IMR-90 (cell line): ENCODE measurements around the gene S100A3. TPM values are rescaled to one million over a fixed set of nuclear protein-coding genes. Genes with fewer than 3 reads are reported as not detected.
A peak's percentile ranks its signal among the peaks of the same experiment; 100 is the strongest.

Source experiments
- ATAC-seq: fragments of 200-7000 bp; cut with Tn5 transposase; 2 replicates; pipeline ENCODE4 v1.9.1; 2020; ENCODE audit warnings: low read depth, mild to moderate bottlenecking, moderate library complexity
- BruUV-seq: library from RNA; stranded (reverse); fragments of 400-500 nt; replicated peaks from 2 replicates; lab custom pipeline; 2021; lab: Mats Ljungman, UMichigan
- CTCF ChIA-PET: fragments of 300-600 bp; formaldehyde crosslinking; extraction: SDS; loops from one replicate; lab custom pipeline; 2021; ENCODE audit warnings: antibody characterized with exemption; lab: Yijun Ruan, JAX
- POLR2A ChIA-PET: fragments of 300-600 bp; sonication (Branson Sonifier 250); formaldehyde crosslinking; loops from one replicate; lab custom pipeline; 2022; ENCODE audit warnings: antibody characterized with exemption; ENCODE audit not compliant: unreplicated experiment; lab: Charles Lee
- DNase-seq: peaks from one replicate; pipeline ENCODE4 v3.0.0; 2013
- H2AFZ ChIP-seq: replicated peaks from 2 replicates; pipeline ENCODE3; 2013; ENCODE audit warnings: low read length, mild to moderate bottlenecking; ENCODE audit not compliant: poor library complexity
- H2AK5ac ChIP-seq: 2 replicates; pipeline ENCODE4 v1.6.1; 2013; ENCODE audit warnings: low read depth, low read length, inconsistent platforms
- H2AK9ac ChIP-seq: replicated peaks from 2 replicates; pipeline ENCODE3; 2013; ENCODE audit warnings: mild to moderate bottlenecking, low read depth, low read length, moderate library complexity; ENCODE audit not compliant: poor library complexity
- H2BK120ac ChIP-seq: 2 replicates; pipeline ENCODE4 v1.6.1; 2013; ENCODE audit warnings: low read depth, low read length, inconsistent platforms
- H2BK15ac ChIP-seq: 3 replicates; pipeline ENCODE4 v1.6.1; 2013; ENCODE audit warnings: low read depth, low read length, inconsistent platforms
- H2BK20ac ChIP-seq: 2 replicates; pipeline ENCODE4 v1.6.1; 2013; ENCODE audit warnings: low read depth, mild to moderate bottlenecking, inconsistent platforms, low read length, moderate library complexity
- H2BK5ac ChIP-seq: 2 replicates; pipeline ENCODE4 v1.6.1; 2013; ENCODE audit warnings: mild to moderate bottlenecking, low read depth, low read length, inconsistent platforms; ENCODE audit not compliant: poor library complexity, severe bottlenecking
- H3K14ac ChIP-seq: replicated peaks from 2 replicates; pipeline ENCODE4 v1.6.1; 2013; ENCODE audit warnings: low read depth, low read length, inconsistent platforms
- H3K18ac ChIP-seq: 2 replicates; pipeline ENCODE4 v1.6.1; 2013; ENCODE audit warnings: low read depth, low read length, control low read depth
- H3K23ac ChIP-seq: 2 replicates; pipeline ENCODE4 v1.6.1; 2013; ENCODE audit warnings: low read depth, low read length, inconsistent platforms
- H3K27ac ChIP-seq: 2 replicates; pipeline ENCODE4 v1.5.1; 2013; ENCODE audit warnings: mild to moderate bottlenecking, control low read depth, low read length; ENCODE audit not compliant: insufficient read depth
- H3K27me3 ChIP-seq: 2 replicates; pipeline ENCODE4 v1.6.1; 2013; ENCODE audit warnings: low read length; ENCODE audit not compliant: control insufficient read depth, insufficient read depth
- H3K36me3 ChIP-seq: 2 replicates; pipeline ENCODE4 v1.6.1; 2013; ENCODE audit warnings: low read length, mixed read lengths; ENCODE audit not compliant: control insufficient read depth, insufficient read depth
- H3K4ac ChIP-seq: 2 replicates; pipeline ENCODE4 v1.6.1; 2013; ENCODE audit warnings: low read depth, low read length, inconsistent platforms
- H3K4me1 ChIP-seq: 2 replicates; pipeline ENCODE4 v1.6.1; 2013; ENCODE audit warnings: low read length, mixed read lengths; ENCODE audit not compliant: control insufficient read depth, insufficient read depth
- H3K4me2 ChIP-seq: 2 replicates; pipeline ENCODE4 v1.6.1; 2013; ENCODE audit warnings: low read depth, mild to moderate bottlenecking, control low read depth, low read length, moderate library complexity
- H3K4me3 ChIP-seq: 2 replicates; pipeline ENCODE4 v1.5.1; 2013; ENCODE audit warnings: low read depth, mild to moderate bottlenecking, control low read depth, low read length, moderate library complexity; ENCODE audit not compliant: insufficient read depth
- H3K56ac ChIP-seq: 2 replicates; pipeline ENCODE4 v1.6.1; 2013; ENCODE audit warnings: low read length, inconsistent platforms; ENCODE audit not compliant: insufficient read depth; ENCODE audit errors: extremely low read depth
- H3K79me1 ChIP-seq, 2 experiments: 2 replicates each; pipeline ENCODE4 v1.6.1; 2013; ENCODE audit warnings: low read length in 2 of 2, inconsistent platforms in 1 of 2, low read depth in 1 of 2
- H3K9ac ChIP-seq: 2 replicates; pipeline ENCODE4 v1.6.1; 2013; ENCODE audit warnings: low read depth, low read length, control low read depth
- H3K9me1 ChIP-seq: 2 replicates; pipeline ENCODE4 v1.6.1; 2013; ENCODE audit warnings: low read length, inconsistent platforms; ENCODE audit not compliant: insufficient read depth
- H3K9me3 ChIP-seq: 2 replicates; pipeline ENCODE4 v1.6.1; 2013; ENCODE audit warnings: low read length; ENCODE audit not compliant: control insufficient read depth, insufficient read depth
- H4K20me1 ChIP-seq: 2 replicates; pipeline ENCODE4 v1.6.1; 2013; ENCODE audit warnings: low read length, inconsistent platforms; ENCODE audit not compliant: insufficient read depth
- H4K5ac ChIP-seq: 2 replicates; pipeline ENCODE4 v1.6.1; 2013; ENCODE audit warnings: mild to moderate bottlenecking, low read depth, low read length, control low read depth
- H4K8ac ChIP-seq, 2 experiments: 2 replicates each; pipeline ENCODE4 v1.6.1; 2013; ENCODE audit warnings: low read depth in 2 of 2, low read length in 2 of 2, control low read depth in 1 of 2, inconsistent platforms in 1 of 2
- H4K91ac ChIP-seq: 2 replicates; pipeline ENCODE4 v1.6.1; 2013; ENCODE audit warnings: low read depth, low read length, inconsistent platforms; ENCODE audit not compliant: insufficient read depth
- CEBPB ChIP-seq: IDR thresholded peaks from 2 replicates; pipeline ENCODE4 v1.6.1; 2012; ENCODE audit warnings: low read depth, low read length, improper control_type of control experiment
- CHD1 ChIP-seq: IDR thresholded peaks from 2 replicates; pipeline ENCODE4 v1.6.1; 2012; ENCODE audit warnings: low read depth, low read length, improper control_type of control experiment
- FOS ChIP-seq: fragments of 150-350 bp; IDR thresholded peaks from 2 replicates; pipeline ENCODE4 v1.6.1; 2016; ENCODE audit warnings: low read depth, low read length
- MAFK ChIP-seq: IDR thresholded peaks from 2 replicates; pipeline ENCODE4 v1.6.1; 2012; ENCODE audit warnings: low read depth, low read length, improper control_type of control experiment
- MXI1 ChIP-seq: IDR thresholded peaks from 2 replicates; pipeline ENCODE4 v1.6.1; 2012; ENCODE audit warnings: low read depth, mild to moderate bottlenecking, low read length, moderate library complexity, borderline replicate concordance
- NFE2L2 ChIP-seq: fragments of 150-350 bp; IDR thresholded peaks from 2 replicates; pipeline ENCODE4 v1.6.1; 2016; ENCODE audit warnings: low read depth, mild to moderate bottlenecking, low read length
- POLR2A ChIP-seq: IDR thresholded peaks from 2 replicates; pipeline ENCODE4 v1.6.1; 2012; ENCODE audit warnings: mild to moderate bottlenecking, low read depth, low read length
- RCOR1 ChIP-seq: IDR thresholded peaks from 2 replicates; pipeline ENCODE4 v1.6.1; 2012; ENCODE audit warnings: mild to moderate bottlenecking, low read length, improper control_type of control experiment; ENCODE audit not compliant: insufficient replicate concordance
- RFX5 ChIP-seq: IDR thresholded peaks from 2 replicates; pipeline ENCODE4 v1.8.0; 2012; ENCODE audit warnings: low read depth, mild to moderate bottlenecking, low read length, moderate library complexity
- SMC3 ChIP-seq: fragments of 150-350 bp; IDR thresholded peaks from 2 replicates; pipeline ENCODE4 v1.6.1; 2016; ENCODE audit warnings: low read depth, mild to moderate bottlenecking, antibody characterized with exemption, low read length, moderate library complexity
- WGBS, 2 experiments: methylation state at CpG; one replicate each; pipeline versions ENCODE4 v1.1.5 to v1.1.7; 2013; ENCODE audit warnings: missing lambda C conversion rate in 2 of 2; ENCODE audit not compliant: insufficient read length in 1 of 2; ENCODE audit errors: extremely low coverage in 2 of 2; 5-methylcytosine and 5-hydroxymethylcytosine counted together
- dilution Hi-C: fragments of 300-500 bp; cut with HindIII; formaldehyde crosslinking; loops from one replicate; pipeline ENCODE4 v1.14.3; 2018; ENCODE audit warnings: low sequenced_read_pairs; ENCODE audit not compliant: unreplicated experiment
- in situ Hi-C: fragments of 300-500 bp; cut with MboI; formaldehyde crosslinking; loops from 3 replicates; pipeline ENCODE4 v1.14.3; 2019; ENCODE audit warnings: low sequenced_read_pairs, inconsistent platforms, mixed read lengths
- intact Hi-C: fragments of 100-400 bp; cut with micrococcal nuclease; formaldehyde crosslinking; loops from 2 replicates; pipeline ENCODE4 v1.10.0; 2022
- polyA plus RNA-seq, 3 experiments: library from polyadenylated mRNA; depleted of rRNA; stranded (reverse); fragments of >200 nt; gene quantifications; 2 replicates each; pipeline ENCODE4 v1.2.3, GENCODE V29; 2012; ENCODE audit warnings: low replicate concordance in 1 of 3
- total RNA-seq: library from RNA; depleted of rRNA; stranded (reverse); fragments of >200 nt; gene quantifications from 2 replicates; pipeline ENCODE4 v1.2.3, GENCODE V29; 2012
- TF ChIP-seq, protein P1 (sequence below): conservative IDR thresholded peaks from 2 replicates; pipeline ENCODE4 v1.5.1; 2012; ENCODE audit warnings: mild to moderate bottlenecking, low read depth, low read length, improper control_type of control experiment
- TF ChIP-seq, protein P2 (sequence below): fragments of 150-350 bp; IDR thresholded peaks from 2 replicates; pipeline ENCODE4 v1.6.1; 2016; ENCODE audit warnings: low read depth, mild to moderate bottlenecking, low read length, moderate library complexity, borderline replicate concordance
- TF ChIP-seq, protein P3 (sequence below): fragments of 150-350 bp; IDR thresholded peaks from 2 replicates; pipeline ENCODE4 v1.6.1; 2017; ENCODE audit warnings: mild to moderate bottlenecking, antibody characterized with exemption, low read length, low read depth

S100A3 gene
- total and polyA plus RNA-seq, 2 of the 4 experiments (the other 2 are of a cell fraction), result 2.9 to 4.5 TPM

DNA sequence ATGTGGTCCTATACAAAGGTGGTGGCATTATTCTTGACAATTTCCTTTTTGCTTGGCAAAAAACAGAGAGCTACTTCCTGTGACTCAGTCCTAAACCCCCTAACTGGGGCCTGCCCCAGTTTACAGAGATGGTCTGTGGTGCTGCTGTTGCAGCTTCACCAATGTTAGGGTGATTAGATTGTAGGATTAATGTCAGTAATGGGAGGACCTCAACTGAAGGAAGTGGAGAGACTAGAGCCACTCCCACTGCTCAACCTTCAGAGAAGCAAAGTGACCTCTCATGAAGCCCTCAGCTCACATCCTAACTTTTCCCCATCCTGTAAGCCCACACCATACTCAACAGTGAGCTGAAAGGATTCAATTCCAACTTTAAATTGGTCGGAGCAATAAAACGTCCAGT lies 16.9 kb downstream of the S100A3 start:
- POLR2A ChIA-PET, result interaction anchor here (0.8 to 1.5 kb wide), 5 partner anchors 11 to 95 kb away, joined by 3 to 4 read pairs (median 3); partner anchors contain the start of gene S100A13
- H3K27me3 ChIP-seq, result no peaks in the 10 kb centered on the region
- intact Hi-C loops (loop anchor here (5.0 kb wide), 2 partner anchors 95 to 140 kb away; partner anchors contain the start of genes ILF2, S100A1 and S100A13), dilution Hi-C loops (no loop called here), in situ Hi-C loops (loop anchor here (5.0 to 25.0 kb wide), 2 partner anchors 35 to 430 kb away; partner anchors contain the start of genes CREB3L4, CRTC2, S100A2 and SLC39A1)
- H2BK20ac ChIP-seq, result no peak overlapping the region
- peak overlapping the region; percentile 12; the same call in 1 of the 2 replicates for H2BK120ac ChIP-seq
- no peak overlapping the region for H3K56ac ChIP-seq
- peaks cover 27% of the 10 kb centered on the region for H3K4me1 ChIP-seq
- H2BK15ac ChIP-seq, result no peak overlapping the region
- 0 out of 2 replicates have a peak overlapping the region, but pooled peaks have one; percentile 13 for H4K91ac ChIP-seq
- DNase-seq (no peak), ATAC-seq (no peak)
- peak overlapping the region; percentile 6 to 76; a peak in 3 of 4 replicates for H4K8ac ChIP-seq
- peaks cover 11% of the 10 kb centered on the region for H3K36me3 ChIP-seq
- no peaks in the 10 kb centered on the region for H3K9me3 ChIP-seq
- no CpG with 5 or more reads among the region's 2 CpGs for WGBS, 2 experiments
- peaks cover 19% of the 10 kb centered on the region for H3K9me1 ChIP-seq
- H3K4me2 ChIP-seq, result no peak overlapping the region
- peak overlapping the region; percentile 2; the same call in 1 of the 2 replicates for H3K27ac ChIP-seq
- H3K18ac ChIP-seq, result no peak overlapping the region
- H2AK5ac ChIP-seq, result peak overlapping the region; percentile 13; the same call in 1 of the 2 replicates
- 0 out of 2 replicates have a peak overlapping the region, but pooled peaks have one; percentile 47 for H3K14ac ChIP-seq
- no TSS peak for BruUV-seq
- no peak overlapping the region for H3K4me3 ChIP-seq
- TF ChIP-seq POLR2A (no peak), CEBPB (no peak), FOS (no peak), NFE2L2 (no peak), RCOR1 (no peak), RFX5 (no peak), CHD1 (no peak), MAFK (no peak), SMC3 (no peak), MXI1 (no peak)
- TF ChIP-seq, protein P1, sequence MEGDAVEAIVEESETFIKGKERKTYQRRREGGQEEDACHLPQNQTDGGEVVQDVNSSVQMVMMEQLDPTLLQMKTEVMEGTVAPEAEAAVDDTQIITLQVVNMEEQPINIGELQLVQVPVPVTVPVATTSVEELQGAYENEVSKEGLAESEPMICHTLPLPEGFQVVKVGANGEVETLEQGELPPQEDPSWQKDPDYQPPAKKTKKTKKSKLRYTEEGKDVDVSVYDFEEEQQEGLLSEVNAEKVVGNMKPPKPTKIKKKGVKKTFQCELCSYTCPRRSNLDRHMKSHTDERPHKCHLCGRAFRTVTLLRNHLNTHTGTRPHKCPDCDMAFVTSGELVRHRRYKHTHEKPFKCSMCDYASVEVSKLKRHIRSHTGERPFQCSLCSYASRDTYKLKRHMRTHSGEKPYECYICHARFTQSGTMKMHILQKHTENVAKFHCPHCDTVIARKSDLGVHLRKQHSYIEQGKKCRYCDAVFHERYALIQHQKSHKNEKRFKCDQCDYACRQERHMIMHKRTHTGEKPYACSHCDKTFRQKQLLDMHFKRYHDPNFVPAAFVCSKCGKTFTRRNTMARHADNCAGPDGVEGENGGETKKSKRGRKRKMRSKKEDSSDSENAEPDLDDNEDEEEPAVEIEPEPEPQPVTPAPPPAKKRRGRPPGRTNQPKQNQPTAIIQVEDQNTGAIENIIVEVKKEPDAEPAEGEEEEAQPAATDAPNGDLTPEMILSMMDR, result no peak
- TF ChIP-seq, protein P2, sequence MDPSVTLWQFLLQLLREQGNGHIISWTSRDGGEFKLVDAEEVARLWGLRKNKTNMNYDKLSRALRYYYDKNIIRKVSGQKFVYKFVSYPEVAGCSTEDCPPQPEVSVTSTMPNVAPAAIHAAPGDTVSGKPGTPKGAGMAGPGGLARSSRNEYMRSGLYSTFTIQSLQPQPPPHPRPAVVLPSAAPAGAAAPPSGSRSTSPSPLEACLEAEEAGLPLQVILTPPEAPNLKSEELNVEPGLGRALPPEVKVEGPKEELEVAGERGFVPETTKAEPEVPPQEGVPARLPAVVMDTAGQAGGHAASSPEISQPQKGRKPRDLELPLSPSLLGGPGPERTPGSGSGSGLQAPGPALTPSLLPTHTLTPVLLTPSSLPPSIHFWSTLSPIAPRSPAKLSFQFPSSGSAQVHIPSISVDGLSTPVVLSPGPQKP, result no peak
- TF ChIP-seq, protein P3, sequence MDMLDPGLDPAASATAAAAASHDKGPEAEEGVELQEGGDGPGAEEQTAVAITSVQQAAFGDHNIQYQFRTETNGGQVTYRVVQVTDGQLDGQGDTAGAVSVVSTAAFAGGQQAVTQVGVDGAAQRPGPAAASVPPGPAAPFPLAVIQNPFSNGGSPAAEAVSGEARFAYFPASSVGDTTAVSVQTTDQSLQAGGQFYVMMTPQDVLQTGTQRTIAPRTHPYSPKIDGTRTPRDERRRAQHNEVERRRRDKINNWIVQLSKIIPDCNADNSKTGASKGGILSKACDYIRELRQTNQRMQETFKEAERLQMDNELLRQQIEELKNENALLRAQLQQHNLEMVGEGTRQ, result no peak
- no peak overlapping the region for H3K23ac ChIP-seq
- 0 out of 2 replicates have a peak overlapping the region, but pooled peaks have one; percentile 38 for H3K4ac ChIP-seq
- no peak overlapping the region for H3K9ac ChIP-seq
- H3K79me1 ChIP-seq, result peaks cover 5 to 56% of the 10 kb centered on the region in 2 experiments; a peak in 3 of 4 replicates
- CTCF ChIA-PET, result interaction anchor here (0.8 to 2.8 kb wide), 6 partner anchors 12 to 127 kb away, joined by 3 to 19 read pairs (median 5); partner anchors contain the start of gene S100A13
- peak overlapping the region; percentile 29; the same call in 1 of the 2 replicates for H4K5ac ChIP-seq
- no peak overlapping the region for H2AK9ac ChIP-seq
- peaks cover 18% of the 10 kb centered on the region for H4K20me1 ChIP-seq
- H2AFZ ChIP-seq, result peak overlapping the region; percentile 1
- H2BK5ac ChIP-seq, result peak overlapping the region; percentile 7
